GM18498 (cell line): ENCODE results near the gene FRMD1.

Experiments used
- ATAC-seq: cut with Tn5 transposase; IDR thresholded peaks from one replicate; pipeline ENCODE4 v1.9.1; 2021; ENCODE audit warnings: mild to moderate bottlenecking, moderate library complexity; ENCODE audit not compliant: unreplicated experiment

The FRMD1 gene

DNA sequence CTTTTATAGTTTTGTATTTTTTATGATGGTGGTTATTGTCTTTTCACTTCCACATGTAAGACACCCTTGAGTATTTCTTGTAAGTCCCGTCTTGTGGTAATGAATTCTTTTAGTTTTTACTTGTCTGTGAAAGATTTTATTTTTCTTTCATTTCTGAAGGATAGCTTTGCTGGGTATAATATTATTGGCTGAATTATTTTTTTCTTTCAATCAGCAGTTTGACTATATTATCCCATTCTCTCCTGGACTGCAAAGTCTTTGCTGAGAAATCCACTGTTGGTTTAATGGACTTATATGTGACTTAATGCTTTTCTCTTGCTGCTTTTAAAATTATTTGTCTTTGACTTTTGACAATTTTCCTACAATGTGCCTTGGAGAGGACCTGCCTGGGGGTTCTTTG lies 67.7 kb downstream of the FRMD1 start:
- no peak for ATAC-seq

DNA sequence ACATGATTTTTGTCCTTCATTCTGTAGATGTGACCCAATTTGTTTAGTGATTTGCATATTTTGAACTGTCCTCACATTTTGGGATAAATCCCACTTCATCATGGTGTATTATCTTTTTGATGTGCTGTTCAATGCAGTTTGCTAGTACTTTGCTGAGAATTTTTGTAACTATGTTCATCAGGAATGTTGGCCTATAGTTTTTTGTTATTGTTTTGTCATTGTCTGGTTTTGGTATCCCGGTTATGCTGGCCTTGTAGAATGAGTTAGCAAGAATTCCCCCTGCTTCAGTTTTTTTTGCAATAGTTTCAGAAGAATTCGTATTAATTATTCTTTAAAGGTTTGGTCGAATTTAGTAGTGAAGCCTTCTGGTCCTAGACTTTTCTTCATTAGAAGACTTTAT lies 69.7 kb downstream of the FRMD1 start:
- no peak for ATAC-seq

DNA sequence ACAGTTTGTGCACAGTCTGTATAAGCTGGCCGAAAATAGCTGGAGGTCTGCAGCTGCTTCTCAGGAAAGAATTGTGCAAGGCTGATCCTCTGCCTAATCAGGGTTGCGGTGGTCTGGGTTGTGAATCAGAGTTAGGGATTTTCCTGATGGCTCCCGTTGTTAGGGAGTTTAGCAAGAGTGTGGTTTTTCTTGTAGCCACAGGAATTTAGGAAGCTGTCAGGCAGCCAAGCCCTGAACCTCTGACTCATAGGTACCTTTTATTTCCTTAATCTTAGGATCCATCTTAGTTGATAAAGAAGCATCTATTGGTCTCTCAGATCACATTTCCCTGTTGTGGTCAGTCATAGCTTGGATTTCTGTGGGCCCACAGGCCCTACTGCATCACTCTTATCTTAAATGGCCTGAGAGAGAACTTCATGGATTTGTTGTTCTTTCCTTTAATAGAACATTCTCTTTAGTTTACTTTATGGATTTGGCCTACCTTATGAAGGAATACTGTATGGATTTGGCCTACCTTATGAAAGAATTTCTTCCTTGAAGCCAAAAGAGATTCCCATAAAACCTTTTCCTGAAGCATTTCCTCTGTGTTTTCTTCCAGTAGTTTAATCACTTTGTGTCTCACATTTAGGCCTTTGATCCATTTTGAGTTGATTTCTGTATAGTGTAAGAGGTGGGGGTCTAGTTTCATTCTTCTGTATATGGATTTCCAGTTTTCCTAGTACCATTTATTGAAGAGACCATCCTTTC lies 71.2 kb downstream of the FRMD1 start:
- no peak for ATAC-seq

DNA sequence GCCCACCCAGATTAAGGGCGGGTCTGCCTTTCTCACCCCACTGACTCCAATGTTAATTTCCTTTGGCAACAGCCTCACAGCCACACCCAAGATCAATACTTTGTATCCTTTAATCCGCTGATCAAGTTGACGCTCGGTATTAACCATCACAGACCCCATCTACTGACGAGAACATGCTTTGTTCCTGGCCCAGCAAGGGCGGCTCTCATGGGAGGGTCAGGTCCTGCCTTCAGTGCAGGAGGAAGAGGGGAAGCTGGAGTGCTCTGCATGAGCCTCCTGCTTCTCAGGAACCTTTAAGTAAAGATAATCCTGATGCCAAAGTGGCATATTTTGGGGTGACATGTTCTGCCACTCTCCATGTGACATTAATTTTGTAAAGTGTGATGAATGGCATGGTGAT lies 73.2 kb downstream of the FRMD1 start:
- ATAC-seq = no peak

DNA sequence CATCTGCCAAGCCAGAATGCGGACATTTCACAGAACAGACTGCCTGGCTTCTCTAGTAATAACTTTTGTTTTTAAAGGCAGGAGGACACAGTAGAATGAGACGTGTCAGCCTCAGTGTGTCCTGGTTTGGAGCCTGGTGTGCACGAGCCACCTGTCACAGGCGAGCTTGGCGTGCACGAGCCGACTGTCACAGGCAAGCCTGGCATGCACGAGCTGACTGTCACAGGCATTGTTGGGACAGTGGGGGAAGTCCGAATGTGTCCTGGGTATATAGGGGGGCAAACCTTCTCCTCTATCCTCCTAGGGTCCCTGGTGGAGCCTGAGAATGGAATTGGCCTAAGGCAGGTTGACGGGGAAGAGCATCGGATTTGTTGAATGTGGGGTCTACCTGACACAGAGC lies 74.1 kb downstream of the FRMD1 start:
- ATAC-seq = no peak

DNA sequence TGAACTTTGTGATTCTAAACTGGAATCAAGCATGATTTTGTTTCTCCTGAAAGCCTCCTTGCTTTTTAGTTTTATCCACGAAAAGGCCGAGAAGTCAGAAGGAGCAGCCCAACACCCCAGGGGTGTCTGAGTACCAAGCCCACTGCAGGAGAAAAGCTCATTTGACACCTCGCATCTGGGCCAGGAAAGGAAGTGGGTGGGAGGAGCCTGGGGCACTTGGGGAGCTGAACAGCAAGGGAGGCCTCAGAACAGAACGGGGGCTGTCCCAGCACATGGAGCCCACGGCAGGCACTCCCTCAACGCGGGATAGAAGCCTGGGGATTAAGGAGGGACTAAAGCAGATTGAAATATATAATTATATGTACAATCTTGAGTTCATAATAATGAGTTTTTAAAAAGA lies 75.0 kb downstream of the FRMD1 start:
- ATAC-seq = no peak
